ENCODE data around the gene PEAR1.

The PEAR1 gene

DNA sequence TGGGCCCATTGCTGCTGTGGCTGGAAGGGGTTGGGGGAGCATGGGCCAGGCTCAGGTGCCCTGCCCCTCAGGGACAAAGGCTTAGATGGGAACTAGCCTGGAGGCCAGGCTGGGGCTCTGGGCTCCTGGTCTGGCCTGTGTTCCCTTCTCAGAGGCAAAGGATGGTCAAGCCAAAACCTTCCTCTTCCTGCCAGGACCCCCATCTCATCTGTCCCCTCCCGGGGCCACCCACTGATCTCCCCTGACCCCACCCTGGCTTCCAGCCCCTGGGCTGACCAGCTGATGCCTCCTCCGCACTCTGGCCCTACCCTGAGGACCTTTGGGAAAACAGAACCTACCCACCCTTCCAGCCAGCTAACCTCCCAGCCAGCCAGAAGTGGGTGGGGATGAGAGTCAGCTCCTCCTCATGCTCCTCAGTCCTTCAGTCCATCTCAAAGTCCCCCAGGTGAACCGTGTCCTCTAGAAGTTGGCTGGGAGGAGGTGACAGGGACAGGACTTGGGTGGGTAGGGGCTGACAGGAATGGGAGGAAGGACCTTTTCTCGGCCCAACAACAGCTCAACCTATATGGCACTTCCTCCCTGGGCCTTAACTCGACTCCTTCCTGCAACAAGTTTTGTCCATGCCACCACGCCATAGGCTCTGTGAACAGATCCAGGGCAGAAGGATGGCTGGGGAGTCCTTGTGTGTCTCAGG is 7.5 kb downstream of the PEAR1 start:
- no peak for DNase-seq

GRCh38 chr1:156901590-156901900 is 8.0 kb downstream of the PEAR1 start:
- DNase-seq: no peak

GRCh38 chr1:156901966-156902915 is 8.7 kb downstream of the PEAR1 start:
- no peak for DNase-seq

DNA sequence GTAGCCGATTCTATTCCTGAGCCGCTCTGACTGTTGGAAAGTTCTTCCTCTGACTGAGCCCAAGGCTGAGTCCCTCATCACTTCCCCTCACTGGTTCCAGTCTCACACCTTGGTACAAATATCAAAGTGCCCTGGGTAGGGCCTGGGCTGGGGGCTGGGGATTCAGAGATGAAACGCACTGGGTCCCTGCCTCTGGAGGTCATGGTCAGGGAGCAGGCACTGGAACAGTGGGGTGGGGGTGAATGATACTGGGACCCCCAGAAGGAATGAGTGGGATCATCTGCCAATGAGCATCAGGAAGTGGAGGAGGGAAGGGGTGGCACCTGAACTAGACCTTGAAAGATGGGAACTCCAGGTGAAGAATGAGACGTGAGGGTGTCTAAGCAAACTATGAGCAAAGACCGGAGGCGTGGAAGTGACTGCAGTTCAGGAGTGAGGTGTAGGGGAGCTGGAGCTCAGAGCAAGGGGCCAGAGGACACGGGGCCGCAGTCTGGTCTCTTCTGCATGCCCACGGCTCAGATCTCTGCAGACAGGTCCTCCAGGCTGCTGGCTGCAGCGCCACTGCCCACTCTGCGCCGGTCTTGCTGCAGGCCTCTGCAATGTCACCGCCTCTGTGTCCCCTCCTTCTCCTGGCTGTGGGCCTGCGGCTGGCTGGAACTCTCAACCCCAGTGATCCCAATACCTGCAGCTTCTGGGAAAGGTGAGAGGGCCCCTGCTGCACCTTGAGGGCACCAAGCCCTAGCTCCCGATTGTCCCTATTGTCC is 10.0 kb downstream of the PEAR1 start:
- no peak for DNase-seq

DNA sequence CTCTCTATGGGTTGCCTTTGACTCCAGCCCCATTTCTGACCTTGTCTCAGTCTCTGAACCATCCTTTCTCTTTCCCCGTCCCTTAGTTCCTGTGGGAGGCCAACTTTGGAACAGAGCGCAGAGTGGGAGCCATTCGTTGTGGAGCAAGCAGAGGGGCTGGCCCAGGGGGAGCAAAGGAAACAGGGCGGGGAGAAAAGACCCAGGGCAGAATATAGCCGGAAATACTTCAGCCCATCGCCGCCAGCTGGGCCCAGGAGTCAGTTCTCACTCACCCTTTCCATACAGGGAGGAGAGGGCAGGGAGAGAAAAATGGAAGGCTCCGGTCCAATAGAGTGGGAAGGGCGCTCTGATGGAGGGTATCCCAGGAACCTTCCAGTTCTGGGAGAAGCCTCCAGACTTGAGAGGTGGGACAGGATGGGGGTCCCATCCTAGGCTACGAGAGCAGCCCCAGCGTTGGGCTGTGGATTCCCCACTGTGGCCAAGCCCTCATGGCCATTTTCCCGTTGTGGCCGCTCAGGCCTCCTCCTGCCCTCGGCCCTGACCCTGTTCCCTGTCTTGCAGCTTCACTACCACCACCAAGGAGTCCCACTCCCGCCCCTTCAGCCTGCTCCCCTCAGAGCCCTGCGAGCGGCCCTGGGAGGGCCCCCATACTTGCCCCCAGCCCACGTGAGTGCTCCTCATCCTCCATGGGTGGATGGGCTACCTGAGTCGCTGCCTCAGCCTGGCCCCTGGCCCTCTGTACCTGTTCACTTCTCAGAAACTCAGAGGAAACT is 10.9 kb downstream of the PEAR1 start:
- no peak for DNase-seq

DNA sequence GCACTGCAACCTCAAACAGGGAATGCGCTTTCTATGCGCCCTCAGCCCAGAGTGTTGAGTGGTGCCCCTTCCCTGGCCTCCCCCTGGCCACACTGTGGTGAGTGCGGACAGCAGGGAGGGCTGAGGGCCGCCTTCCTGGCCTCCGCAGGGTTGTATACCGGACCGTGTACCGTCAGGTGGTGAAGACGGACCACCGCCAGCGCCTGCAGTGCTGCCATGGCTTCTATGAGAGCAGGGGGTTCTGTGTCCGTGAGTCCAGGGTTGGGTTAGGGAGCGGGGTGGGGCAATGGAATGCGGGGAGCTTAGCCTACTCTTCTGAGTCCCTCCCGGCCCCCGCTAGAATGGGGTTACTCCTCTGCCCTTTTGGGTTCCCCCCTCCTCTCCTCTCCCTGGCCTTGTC is 11.7 kb downstream of the PEAR1 start:
- no peak for DNase-seq

GRCh38 chr1:156905651-156906050 is 12.1 kb downstream of the PEAR1 start:
- no peak for DNase-seq

GRCh38 chr1:156906206-156906906 is 12.8 kb downstream of the PEAR1 start:
- DNase-seq: no peak

DNA sequence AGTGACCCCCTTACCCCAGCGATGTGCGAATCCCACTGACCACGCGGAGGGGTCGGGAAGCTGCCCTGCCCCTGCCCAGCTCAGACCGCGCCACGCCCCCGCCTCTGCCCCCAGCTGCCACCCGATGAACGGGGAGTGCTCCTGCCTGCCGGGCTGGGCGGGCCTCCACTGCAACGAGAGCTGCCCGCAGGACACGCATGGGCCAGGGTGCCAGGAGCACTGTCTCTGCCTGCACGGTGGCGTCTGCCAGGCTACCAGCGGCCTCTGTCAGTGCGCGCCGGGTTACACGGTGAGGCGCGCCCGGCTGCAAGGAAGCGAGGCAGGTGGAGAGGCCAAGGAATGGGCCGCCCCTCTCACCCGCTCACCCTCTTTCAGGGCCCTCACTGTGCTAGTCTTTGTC is 15.0 kb downstream of the PEAR1 start:
- no peak for DNase-seq

GRCh38 chr1:156908955-156909354 is 15.4 kb downstream of the PEAR1 start:
- DNase-seq: no peak

GRCh38 chr1:156909671-156910070 is 16.2 kb downstream of the PEAR1 start:
- DNase-seq: no peak

DNA sequence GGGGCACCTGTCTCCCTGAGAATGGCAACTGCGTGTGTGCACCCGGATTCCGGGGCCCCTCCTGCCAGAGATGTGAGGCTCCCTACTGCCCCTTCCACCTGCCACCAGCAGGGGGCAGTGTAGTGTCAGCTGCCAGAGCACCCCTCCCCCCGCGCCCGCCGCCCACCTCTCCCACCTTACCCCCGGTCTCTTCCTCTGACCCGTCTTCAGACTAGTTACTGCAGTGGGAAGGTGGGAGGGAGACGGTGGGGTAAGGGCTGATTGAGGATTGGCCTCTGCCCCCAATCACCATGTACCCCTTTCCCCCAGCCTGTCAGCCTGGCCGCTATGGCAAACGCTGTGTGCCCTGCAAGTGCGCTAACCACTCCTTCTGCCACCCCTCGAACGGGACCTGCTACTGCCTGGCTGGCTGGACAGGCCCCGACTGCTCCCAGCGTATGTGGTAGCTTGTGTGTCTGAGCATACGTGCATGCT is 16.8 kb downstream of the PEAR1 start:
- peak in 2 of 14 donors; percentile 8 to 24 for DNase-seq

- DNase-seq: no peak
These were observed 18.2 kb downstream of the PEAR1 start for GRCh38 chr1:156911577-156912298.

DNA sequence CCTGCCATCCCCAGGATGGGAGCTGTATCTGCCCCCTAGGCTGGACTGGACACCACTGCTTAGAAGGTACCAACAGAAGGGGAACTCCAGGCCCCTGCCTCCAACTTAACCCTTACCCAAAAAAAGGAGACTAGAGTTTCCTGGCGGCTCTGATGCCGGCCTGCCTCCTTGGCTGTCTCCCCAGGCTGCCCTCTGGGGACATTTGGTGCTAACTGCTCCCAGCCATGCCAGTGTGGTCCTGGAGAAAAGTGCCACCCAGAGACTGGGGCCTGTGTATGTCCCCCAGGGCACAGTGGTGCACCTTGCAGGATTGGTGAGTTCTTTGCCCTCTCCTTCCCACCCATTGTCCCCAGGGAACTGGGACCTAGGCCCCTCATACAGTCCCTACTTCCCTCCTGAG is 18.8 kb downstream of the PEAR1 start:
- no peak for DNase-seq

GRCh38 chr1:156912861-156913808 is 19.6 kb downstream of the PEAR1 start:
- DNase-seq: no peak

DNA sequence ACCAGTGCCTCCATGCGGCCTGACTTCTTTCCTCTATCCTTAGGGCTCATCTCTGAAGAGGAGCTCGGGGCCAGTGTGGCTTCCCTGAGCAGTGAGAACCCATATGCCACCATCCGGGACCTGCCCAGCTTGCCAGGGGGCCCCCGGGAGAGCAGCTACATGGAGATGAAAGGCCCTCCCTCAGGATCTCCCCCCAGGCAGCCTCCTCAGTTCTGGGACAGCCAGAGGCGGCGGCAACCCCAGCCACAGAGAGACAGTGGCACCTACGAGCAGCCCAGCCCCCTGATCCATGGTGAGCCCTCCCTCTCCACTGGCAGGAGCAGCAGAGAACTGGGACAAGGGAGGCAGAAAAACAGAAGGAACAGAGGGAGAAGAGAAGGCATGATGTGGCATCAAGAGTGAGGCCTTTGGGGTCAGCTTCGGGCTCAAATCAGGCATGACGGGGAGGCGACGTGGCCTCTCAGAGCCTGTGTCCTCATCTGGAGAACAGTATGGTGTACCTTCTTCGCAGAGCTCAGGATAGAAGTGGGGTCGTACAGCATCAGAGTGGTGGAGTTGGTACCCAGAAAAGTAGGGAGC is 20.4 kb downstream of the PEAR1 start:
- DNase-seq: no peak

GRCh38 chr1:156914440-156914856 is 20.9 kb downstream of the PEAR1 start:
- DNase-seq: no peak

- peak in 5 of 14 donors; percentile 9 to 59 (median 30) for DNase-seq
These were observed 26.9 kb downstream of the PEAR1 start, which contains the start of gene LRRC71 for GRCh38 chr1:156920233-156921052. Gene LRRC71, plus strand, starts transcription at chr1:156920632. Its CDS starts 172 bp downstream, at chr1:156920804.

Data from C1 segment of cervical spinal cord (tissue), 14 donors.